ENCODE measurements around the gene OPN3. TPM values are rescaled to one million over a fixed set of nuclear protein-coding genes. Genes with fewer than 3 reads are reported as not detected.

The OPN3 gene
- total RNA-seq, 3 donors from 2014 or later: 12.0 to 22.4 (median 16.1) TPM

DNA sequence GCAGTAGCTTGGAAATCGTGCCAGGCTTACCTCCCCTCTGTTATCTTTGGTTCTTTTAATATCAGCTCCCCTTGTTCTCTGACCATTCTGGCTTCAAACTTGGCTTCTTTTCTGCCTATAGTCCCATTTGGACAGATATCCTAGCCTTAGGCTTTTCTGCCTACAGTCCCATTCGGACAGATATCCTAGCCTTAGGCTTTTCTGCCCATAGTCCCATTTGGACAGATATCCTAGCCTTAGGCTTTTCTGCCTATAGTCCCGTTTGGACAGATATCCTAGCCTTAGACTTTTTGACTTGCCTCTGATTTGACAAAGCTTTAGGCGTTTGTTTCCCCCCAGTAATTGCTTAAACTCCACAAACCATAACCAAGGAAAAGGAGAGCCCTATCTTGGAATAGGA is 25.6 kb downstream of the OPN3 start:
- Histone ChIP-seq H3K27ac (no peak overlapping the region), H3K4me3 (no peak overlapping the region), H3K27me3 (no peaks in the 10 kb centered on the region), H3K9me3 (no peaks in the 10 kb centered on the region), H3K36me3 (no peaks in the 10 kb centered on the region), H3K4me1 (no peaks in the 10 kb centered on the region)
- DNase-seq (ENCODE audit: low spot score in 2 of 2): no peak
- intact Hi-C loops (cut with DNase I; ENCODE audit: low total_unique reads): no loop called here
- no peak for TF ChIP-seq POLR2A (IDR thresholded peaks at IDR 0.05)
- no peak for TF ChIP-seq POLR2AphosphoS5 (IDR thresholded peaks at IDR 0.05)
- TF ChIP-seq, protein P1, sequence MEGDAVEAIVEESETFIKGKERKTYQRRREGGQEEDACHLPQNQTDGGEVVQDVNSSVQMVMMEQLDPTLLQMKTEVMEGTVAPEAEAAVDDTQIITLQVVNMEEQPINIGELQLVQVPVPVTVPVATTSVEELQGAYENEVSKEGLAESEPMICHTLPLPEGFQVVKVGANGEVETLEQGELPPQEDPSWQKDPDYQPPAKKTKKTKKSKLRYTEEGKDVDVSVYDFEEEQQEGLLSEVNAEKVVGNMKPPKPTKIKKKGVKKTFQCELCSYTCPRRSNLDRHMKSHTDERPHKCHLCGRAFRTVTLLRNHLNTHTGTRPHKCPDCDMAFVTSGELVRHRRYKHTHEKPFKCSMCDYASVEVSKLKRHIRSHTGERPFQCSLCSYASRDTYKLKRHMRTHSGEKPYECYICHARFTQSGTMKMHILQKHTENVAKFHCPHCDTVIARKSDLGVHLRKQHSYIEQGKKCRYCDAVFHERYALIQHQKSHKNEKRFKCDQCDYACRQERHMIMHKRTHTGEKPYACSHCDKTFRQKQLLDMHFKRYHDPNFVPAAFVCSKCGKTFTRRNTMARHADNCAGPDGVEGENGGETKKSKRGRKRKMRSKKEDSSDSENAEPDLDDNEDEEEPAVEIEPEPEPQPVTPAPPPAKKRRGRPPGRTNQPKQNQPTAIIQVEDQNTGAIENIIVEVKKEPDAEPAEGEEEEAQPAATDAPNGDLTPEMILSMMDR (IDR thresholded peaks at IDR 0.05): no peak

DNA sequence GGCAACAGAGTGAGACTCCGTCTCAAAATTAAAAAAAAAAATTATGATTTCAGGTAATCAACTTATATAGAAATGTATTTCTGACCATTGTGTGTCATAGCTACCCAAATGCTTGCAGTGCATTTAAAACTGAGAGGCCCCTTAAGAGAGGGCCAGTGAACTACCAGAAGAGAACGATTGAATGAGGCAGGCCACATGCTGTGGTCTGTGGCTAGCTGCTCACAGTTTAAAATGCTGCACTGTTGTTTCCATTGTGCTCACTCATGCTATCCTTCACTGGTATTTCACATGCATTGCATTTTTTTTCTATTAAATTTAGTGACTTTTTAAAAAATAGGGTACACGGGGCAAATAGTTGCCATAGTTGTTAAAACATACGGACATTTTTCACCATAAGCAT is 26.0 kb downstream of the OPN3 start:
- Histone ChIP-seq H3K9me3 (no peaks in the 10 kb centered on the region), H3K27me3 (no peaks in the 10 kb centered on the region), H3K36me3 (no peaks in the 10 kb centered on the region), H3K4me1 (no peaks in the 10 kb centered on the region), H3K27ac (no peak overlapping the region), H3K4me3 (no peak overlapping the region)
- TF ChIP-seq POLR2A (IDR thresholded peaks at IDR 0.05) (no peak), POLR2AphosphoS5 (IDR thresholded peaks at IDR 0.05) (no peak)
- TF ChIP-seq, protein P1 (IDR thresholded peaks at IDR 0.05): no peak
- no peak for DNase-seq (ENCODE audit: low spot score in 2 of 2)
- intact Hi-C loops (cut with DNase I; ENCODE audit: low total_unique reads): no loop called here

GRCh38 chr1:241612533-241613477 is 27.4 kb downstream of the OPN3 start:
- Histone ChIP-seq H3K27me3 (no peaks in the 10 kb centered on the region), H3K27ac (peak overlapping the region; percentile 47 to 60), H3K36me3 (no peaks in the 10 kb centered on the region), H3K9me3 (no peaks in the 10 kb centered on the region), H3K4me3 (no peak overlapping the region), H3K4me1 (no peaks in the 10 kb centered on the region)
- no peak for DNase-seq (ENCODE audit: low spot score in 2 of 2)
- TF ChIP-seq, protein P1 (IDR thresholded peaks at IDR 0.05): no peak
- TF ChIP-seq POLR2AphosphoS5 (IDR thresholded peaks at IDR 0.05) (no peak), POLR2A (IDR thresholded peaks at IDR 0.05) (no peak)
- intact Hi-C loops (cut with DNase I; ENCODE audit: low total_unique reads): no loop called here

DNA sequence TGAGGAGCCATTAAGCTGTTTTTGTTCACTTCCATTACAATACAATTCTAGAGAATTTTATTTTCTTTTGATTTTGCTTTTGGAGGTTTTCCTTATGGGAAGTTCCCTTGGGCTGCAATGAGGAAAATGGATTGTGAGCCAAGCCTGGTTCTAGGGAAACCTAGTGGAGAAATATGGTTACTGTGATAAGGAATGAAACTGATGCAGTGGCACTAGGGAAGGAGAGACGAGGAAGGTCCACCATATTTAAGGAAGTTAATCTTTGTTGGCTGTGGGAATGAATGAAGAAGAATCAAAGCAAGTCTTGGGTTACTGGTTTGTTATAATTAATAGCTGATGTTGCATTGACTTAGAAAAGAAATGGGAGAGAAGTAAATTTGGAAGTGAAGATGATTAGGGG is 28.4 kb downstream of the OPN3 start:
- DNase-seq (ENCODE audit: low spot score in 2 of 2): no peak
- Histone ChIP-seq H3K4me1 (no peaks in the 10 kb centered on the region), H3K27ac (peak overlapping the region; percentile 19 to 47), H3K9me3 (no peaks in the 10 kb centered on the region), H3K4me3 (no peak overlapping the region), H3K36me3 (no peaks in the 10 kb centered on the region), H3K27me3 (no peaks in the 10 kb centered on the region)
- TF ChIP-seq, protein P1 (IDR thresholded peaks at IDR 0.05): no peak
- intact Hi-C loops (cut with DNase I; ENCODE audit: low total_unique reads): no loop called here

GRCh38 chr1:241611063-241611462 is 29.1 kb downstream of the OPN3 start:
- Histone ChIP-seq H3K36me3 (no peaks in the 10 kb centered on the region), H3K4me3 (no peak overlapping the region), H3K27ac (no peak overlapping the region), H3K4me1 (no peaks in the 10 kb centered on the region), H3K27me3 (no peaks in the 10 kb centered on the region), H3K9me3 (no peaks in the 10 kb centered on the region)
- intact Hi-C loops (cut with DNase I; ENCODE audit: low total_unique reads): no loop called here
- TF ChIP-seq, protein P1 (IDR thresholded peaks at IDR 0.05): peak; percentile 64 to 71 (median 69)
- TF ChIP-seq POLR2AphosphoS5 (IDR thresholded peaks at IDR 0.05) (no peak), POLR2A (IDR thresholded peaks at IDR 0.05) (no peak)
- DNase-seq (ENCODE audit: low spot score in 2 of 2): no peak

Measured in breast epithelium (tissue), 4 donors.